Activated CD8-positive, alpha-beta memory T cell treated with anti-CD3 and anti-CD28 coated beads, Interleukin-2, amount 10 ng/mL, durations not matched to agents 7 days and 5 days (primary cell): ENCODE results near the gene RPL31. TPM values are rescaled to one million over a fixed set of nuclear protein-coding genes. Genes with fewer than 3 reads are reported as not detected.

Experiments used
- ATAC-seq: fragments of 150-1000 bp; cut with Tn5 transposase; one replicate; pipeline ENCODE4 v1.10.0; 2021; ENCODE audit warnings: moderate library complexity
- CTCF ChIA-PET: fragments of 350-600 bp; sonication (Branson Sonifier 250); formaldehyde crosslinking; loops from one replicate; lab custom pipeline; 2021; ENCODE audit warnings: antibody characterized with exemption; lab: Charles Lee
- DNase-seq: peaks from one replicate; pipeline ENCODE4 v3.0.0-alpha.2; 2020
- H3K27ac Mint-ChIP-seq: one replicate; pipeline ENCODE4 v1.8.0; 2021; ENCODE audit warnings: mild to moderate bottlenecking, mixed read lengths
- H3K27me3 Mint-ChIP-seq: one replicate; pipeline ENCODE4 v1.8.0; 2021; ENCODE audit warnings: mixed read lengths
- H3K36me3 Mint-ChIP-seq: one replicate; pipeline ENCODE4 v1.8.0; 2021; ENCODE audit warnings: mild to moderate bottlenecking, mixed read lengths
- H3K4me1 Mint-ChIP-seq: one replicate; pipeline ENCODE4 v1.8.0; 2021; ENCODE audit warnings: mixed read lengths
- H3K4me3 Mint-ChIP-seq: one replicate; pipeline ENCODE4 v1.8.0; 2021; ENCODE audit warnings: mild to moderate bottlenecking, moderate library complexity, mixed read lengths
- H3K9me3 Mint-ChIP-seq: one replicate; pipeline ENCODE4 v1.8.0; 2022; ENCODE audit warnings: low read depth, mixed read lengths
- total RNA-seq, 2 experiments: library from RNA; stranded (reverse); gene quantifications; one replicate each; pipeline ENCODE4 v1.2.3, GENCODE V29; 2021

RPL31 gene
- total RNA-seq, 2 experiments from 2014 or later: 1,012 to 1,324 TPM

- Mint-ChIP-seq H3K9me3 (no peaks in the 10 kb centered on the region), H3K36me3 (no peaks in the 10 kb centered on the region), H3K27ac (no peak overlapping the region), H3K4me3 (no peak overlapping the region), H3K27me3 (no peaks in the 10 kb centered on the region), H3K4me1 (no peaks in the 10 kb centered on the region)
- DNase-seq (no peak), ATAC-seq (no peak)
- CTCF ChIA-PET: interaction anchor here (0.9 kb wide), 1 partner anchor 46 kb away, joined by 3 read pairs; no protein-coding TSS in a partner anchor
Observed at GRCh38 chr2:100965596-100965995, 36.5 kb upstream of the RPL31 start.

GRCh38 chr2:100967716-100968115 is 34.4 kb upstream of the RPL31 start:
- Mint-ChIP-seq H3K27ac (no peak overlapping the region), H3K4me1 (no peaks in the 10 kb centered on the region), H3K27me3 (no peaks in the 10 kb centered on the region), H3K9me3 (no peaks in the 10 kb centered on the region), H3K36me3 (no peaks in the 10 kb centered on the region), H3K4me3 (no peak overlapping the region)
- CTCF ChIA-PET: no interaction called here
- DNase-seq (no peak), ATAC-seq (no peak)

GRCh38 chr2:100968146-100969145 is 33.6 kb upstream of the RPL31 start:
- ATAC-seq (no peak), DNase-seq (no peak)
- Mint-ChIP-seq H3K4me3 (no peak overlapping the region), H3K9me3 (no peaks in the 10 kb centered on the region), H3K36me3 (no peaks in the 10 kb centered on the region), H3K27ac (no peak overlapping the region), H3K4me1 (no peaks in the 10 kb centered on the region), H3K27me3 (no peaks in the 10 kb centered on the region)
- CTCF ChIA-PET: no interaction called here

- CTCF ChIA-PET: no interaction called here
- H3K9me3 Mint-ChIP-seq: no peaks in the 10 kb centered on the region
- H3K27ac Mint-ChIP-seq: no peak overlapping the region
- no peaks in the 10 kb centered on the region for H3K36me3 Mint-ChIP-seq
- ATAC-seq (no peak), DNase-seq (no peak)
- no peaks in the 10 kb centered on the region for H3K4me1 Mint-ChIP-seq
- H3K27me3 Mint-ChIP-seq: no peaks in the 10 kb centered on the region
- H3K4me3 Mint-ChIP-seq: no peak overlapping the region
Observed at GRCh38 chr2:100969998-100970397, 32.1 kb upstream of the RPL31 start.

- Mint-ChIP-seq H3K9me3 (no peaks in the 10 kb centered on the region), H3K4me3 (no peak overlapping the region), H3K27me3 (no peaks in the 10 kb centered on the region), H3K27ac (no peak overlapping the region), H3K36me3 (no peaks in the 10 kb centered on the region), H3K4me1 (no peaks in the 10 kb centered on the region)
- CTCF ChIA-PET: no interaction called here
- DNase-seq: no peak
- no peak for ATAC-seq
Observed at GRCh38 chr2:100971221-100971620, 30.9 kb upstream of the RPL31 start.

GRCh38 chr2:100972452-100972851 is 29.6 kb upstream of the RPL31 start:
- DNase-seq (no peak), ATAC-seq (no peak)
- Mint-ChIP-seq H3K27me3 (no peaks in the 10 kb centered on the region), H3K27ac (no peak overlapping the region), H3K9me3 (no peaks in the 10 kb centered on the region), H3K4me1 (no peaks in the 10 kb centered on the region), H3K4me3 (no peak overlapping the region), H3K36me3 (no peaks in the 10 kb centered on the region)
- CTCF ChIA-PET: no interaction called here

GRCh38 chr2:100974712-100975520 is 27.2 kb upstream of the RPL31 start:
- H3K27me3 Mint-ChIP-seq: no peaks in the 10 kb centered on the region
- ATAC-seq (no peak), DNase-seq (no peak)
- no peaks in the 10 kb centered on the region for H3K9me3 Mint-ChIP-seq
- no peak overlapping the region for H3K4me3 Mint-ChIP-seq
- no peaks in the 10 kb centered on the region for H3K4me1 Mint-ChIP-seq
- H3K36me3 Mint-ChIP-seq: no peaks in the 10 kb centered on the region
- H3K27ac Mint-ChIP-seq: no peak overlapping the region
- CTCF ChIA-PET: no interaction called here

- Mint-ChIP-seq H3K4me3 (no peak overlapping the region), H3K4me1 (no peaks in the 10 kb centered on the region), H3K36me3 (no peaks in the 10 kb centered on the region), H3K9me3 (no peaks in the 10 kb centered on the region), H3K27me3 (no peaks in the 10 kb centered on the region), H3K27ac (no peak overlapping the region)
- no peak for DNase-seq
- CTCF ChIA-PET: no interaction called here
- ATAC-seq: no peak
Observed at GRCh38 chr2:100975521-100975785, 26.6 kb upstream of the RPL31 start.

GRCh38 chr2:100976061-100976460 is 26.0 kb upstream of the RPL31 start:
- no peak overlapping the region for H3K4me3 Mint-ChIP-seq
- DNase-seq (no peak), ATAC-seq (no peak)
- no peaks in the 10 kb centered on the region for H3K4me1 Mint-ChIP-seq
- no peaks in the 10 kb centered on the region for H3K9me3 Mint-ChIP-seq
- no peaks in the 10 kb centered on the region for H3K27me3 Mint-ChIP-seq
- CTCF ChIA-PET: no interaction called here
- H3K36me3 Mint-ChIP-seq: no peaks in the 10 kb centered on the region
- H3K27ac Mint-ChIP-seq: no peak overlapping the region

- CTCF ChIA-PET: no interaction called here
Observed at GRCh38 chr2:100976645-100977391, 25.3 kb upstream of the RPL31 start.

GRCh38 chr2:100977511-100977910 is 24.6 kb upstream of the RPL31 start:
- ATAC-seq: no peak
- Mint-ChIP-seq H3K27me3 (no peaks in the 10 kb centered on the region), H3K9me3 (no peaks in the 10 kb centered on the region), H3K36me3 (no peaks in the 10 kb centered on the region), H3K4me3 (no peak overlapping the region), H3K4me1 (no peaks in the 10 kb centered on the region), H3K27ac (no peak overlapping the region)
- DNase-seq: no peak
- CTCF ChIA-PET: no interaction called here

More at GRCh38 chr2:100976645-100977391, 25.3 kb upstream of the RPL31 start:
- Mint-ChIP-seq H3K27me3 (no peaks in the 10 kb centered on the region), H3K9me3 (no peaks in the 10 kb centered on the region), H3K4me1 (no peaks in the 10 kb centered on the region), H3K4me3 (no peak overlapping the region), H3K36me3 (no peaks in the 10 kb centered on the region), H3K27ac (no peak overlapping the region)
- DNase-seq (no peak), ATAC-seq (no peak)

GRCh38 chr2:100978582-100979191 is 23.4 kb upstream of the RPL31 start:
- Mint-ChIP-seq H3K4me3 (no peak overlapping the region), H3K9me3 (no peaks in the 10 kb centered on the region), H3K27me3 (no peaks in the 10 kb centered on the region), H3K27ac (no peak overlapping the region), H3K36me3 (no peaks in the 10 kb centered on the region), H3K4me1 (no peaks in the 10 kb centered on the region)
- CTCF ChIA-PET: interaction anchor here (1.0 kb wide), 1 partner anchor 371 kb away, joined by 3 read pairs; no protein-coding TSS in a partner anchor
- DNase-seq: no peak
- ATAC-seq: no peak

GRCh38 chr2:100980046-100980445 is 22.0 kb upstream of the RPL31 start:
- no peaks in the 10 kb centered on the region for H3K9me3 Mint-ChIP-seq
- H3K27ac Mint-ChIP-seq: no peak overlapping the region
- H3K36me3 Mint-ChIP-seq: no peaks in the 10 kb centered on the region
- H3K4me3 Mint-ChIP-seq: no peak overlapping the region
- H3K4me1 Mint-ChIP-seq: no peaks in the 10 kb centered on the region
- ATAC-seq (no peak), DNase-seq (no peak)
- CTCF ChIA-PET: no interaction called here
- peaks cover 2% of the 10 kb centered on the region for H3K27me3 Mint-ChIP-seq
